GM10248 (cell line): ENCODE measurements around the gene CHD9.
"Not testable (repeated sequence)": the region's sequence is repeated elsewhere in the genome, so short reads cannot be mapped to it uniquely, and the experiment has no call there.

Experiments
- CTCF ChIA-PET: fragments of 300-600 bp; sonication (Branson Sonifier 250); formaldehyde crosslinking; extraction: SDS; loops from one replicate; lab custom pipeline; 2021; ENCODE audit warnings: antibody characterized with exemption; lab: Yijun Ruan, JAX
- POLR2A ChIA-PET: fragments of 350-650 bp; sonication (Branson Sonifier 250); formaldehyde crosslinking; extraction: SDS; loops from one replicate; lab custom pipeline; 2020; ENCODE audit warnings: antibody characterized with exemption; lab: Yijun Ruan, JAX
- DNase-seq: peaks from one replicate; pipeline ENCODE4 v3.0.0; 2012; ENCODE audit errors: extremely low spot score
- CTCF ChIP-seq: IDR thresholded peaks from 2 replicates; pipeline ENCODE4 v1.5.1; 2012; ENCODE audit warnings: mild to moderate bottlenecking, low read depth; ENCODE audit errors: extremely low read depth, missing control alignments, control extremely low read depth

Gene CHD9

GRCh38 chr16:53249331-53249730 lies 194.5 kb downstream of the CHD9 start:
- no peak for TF ChIP-seq CTCF
- POLR2A ChIA-PET: no interaction called here
- CTCF ChIA-PET: no interaction called here
- DNase-seq: no peak

DNA sequence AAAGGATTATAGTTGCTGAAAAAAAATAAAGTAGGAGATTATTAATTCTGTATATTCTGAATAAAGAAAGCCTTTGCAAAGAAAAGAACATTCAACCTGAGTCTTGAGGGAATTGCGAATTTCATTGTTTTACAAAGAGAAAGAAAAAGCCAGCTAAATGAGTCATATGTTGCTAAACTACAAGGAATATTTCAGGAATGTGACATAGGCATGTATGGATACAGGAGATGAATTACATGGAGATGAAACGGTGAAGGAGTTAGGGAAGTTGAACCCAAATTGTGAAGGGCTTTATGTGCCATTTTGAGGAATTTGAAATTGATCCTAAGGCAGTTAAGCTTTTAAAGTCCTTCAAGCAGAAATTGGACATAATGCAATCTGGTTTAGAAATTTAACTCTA lies 202.2 kb downstream of the CHD9 start:
- ChIA-PET POLR2A (no interaction called here), CTCF (no interaction called here)
- TF ChIP-seq CTCF: no peak
- no peak for DNase-seq

DNA sequence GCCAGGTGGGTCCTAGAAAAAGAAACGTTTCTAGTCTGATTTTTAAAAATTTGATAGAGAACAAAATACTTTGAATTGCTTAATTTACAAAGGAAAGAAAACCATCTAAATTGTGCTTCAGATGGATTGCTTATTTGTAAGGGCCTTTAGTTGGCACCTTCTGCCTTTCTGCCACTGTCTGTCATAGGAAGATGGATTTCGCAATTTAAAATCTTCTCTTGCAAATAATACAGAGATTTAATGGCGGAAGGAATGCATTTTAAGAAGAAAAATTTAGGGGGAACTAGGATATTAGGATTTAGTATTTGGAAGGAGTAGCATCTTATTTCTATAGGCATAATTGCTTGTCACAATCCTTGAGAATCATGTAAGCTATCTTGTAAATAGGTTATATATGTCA lies 204.0 kb downstream of the CHD9 start:
- no peak for TF ChIP-seq CTCF
- CTCF ChIA-PET: no interaction called here
- DNase-seq: no peak
- POLR2A ChIA-PET: no interaction called here

DNA sequence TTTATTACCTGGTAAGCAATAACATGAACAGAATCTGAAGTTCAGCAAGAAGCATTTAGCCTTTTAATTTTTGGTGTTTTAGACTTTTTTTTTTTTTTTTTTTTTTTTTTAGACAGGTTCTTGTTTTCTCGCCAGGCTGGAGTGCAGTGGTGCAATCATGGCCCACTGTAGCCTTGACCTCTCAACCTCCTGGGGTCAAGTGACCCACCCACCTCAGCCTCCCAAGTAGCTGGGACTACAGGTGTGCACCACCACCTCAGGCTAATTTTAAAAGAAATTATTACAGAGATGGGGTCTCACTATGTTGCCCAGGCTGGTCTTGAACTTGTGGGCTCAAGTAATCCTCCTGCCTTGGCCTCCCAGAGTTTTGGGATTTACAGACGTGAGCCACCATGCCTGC lies 206.5 kb downstream of the CHD9 start:
- TF ChIP-seq CTCF: no peak
- no peak for DNase-seq
- ChIA-PET CTCF (no interaction called here), POLR2A (no interaction called here)

DNA sequence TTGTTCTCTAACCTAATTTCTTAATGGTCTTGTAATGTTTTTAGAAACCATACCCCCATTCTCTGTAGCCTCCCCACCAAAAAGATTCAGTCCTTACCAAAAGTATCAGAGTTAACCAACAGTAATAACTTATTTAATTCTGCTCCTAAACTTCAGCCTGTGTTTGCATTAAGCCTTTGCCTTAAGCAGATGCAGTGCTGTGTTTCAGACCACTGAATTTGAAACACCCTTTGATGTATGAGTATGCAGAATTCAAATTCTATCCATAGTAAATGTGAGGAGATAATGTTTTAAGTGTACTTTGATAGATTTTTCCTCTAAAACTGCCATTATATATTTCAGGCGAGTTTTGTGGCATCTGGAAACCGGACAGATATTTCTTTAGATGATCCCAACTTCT lies 207.9 kb downstream of the CHD9 start:
- no peak for DNase-seq
- ChIA-PET POLR2A (no interaction called here), CTCF (no interaction called here)
- TF ChIP-seq CTCF: no peak

GRCh38 chr16:53266156-53266555 lies 211.4 kb downstream of the CHD9 start:
- TF ChIP-seq CTCF: no peak
- POLR2A ChIA-PET: no interaction called here
- no peak for DNase-seq
- CTCF ChIA-PET: no interaction called here

DNA sequence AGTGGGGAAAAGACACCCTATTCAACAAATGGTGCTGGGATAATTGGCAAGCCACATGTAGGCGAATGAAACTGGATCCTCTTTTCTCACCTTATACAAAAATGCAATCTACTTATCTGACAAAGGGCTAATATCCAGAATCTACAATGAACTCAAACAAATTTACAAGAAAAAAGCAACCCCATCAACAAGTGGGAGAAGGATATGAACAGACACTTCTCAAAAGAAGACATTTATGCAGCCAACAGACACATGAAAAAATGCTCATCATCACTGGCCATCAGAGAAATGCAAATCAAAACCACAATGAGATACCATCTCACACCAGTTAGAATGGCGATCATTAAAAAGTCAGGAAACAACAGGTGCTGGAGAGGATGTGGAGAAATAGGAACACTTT lies 223.7 kb downstream of the CHD9 start:
- POLR2A ChIA-PET, DNase-seq, CTCF ChIA-PET: not testable (repeated sequence)

GRCh38 chr16:53281280-53281679 lies 226.5 kb downstream of the CHD9 start:
- POLR2A ChIA-PET: no interaction called here
- no peak for DNase-seq
- TF ChIP-seq CTCF: no peak
- CTCF ChIA-PET: interaction anchor here (1.2 to 1.6 kb wide), 2 partner anchors 11 to 30 kb away, joined by 5 read pairs; no protein-coding TSS in a partner anchor
